Fibroblast of mammary gland (primary cell): ENCODE results near the gene PHAF1.

ENCODE experiments used
- DNase-seq: peaks from one replicate; pipeline ENCODE4 v3.0.0-alpha.2; 2010; ENCODE audit warnings: low read depth
- H3K4me3 ChIP-seq: 2 replicates; pipeline ENCODE4 v1.5.1; 2011; ENCODE audit warnings: low read depth, mild to moderate bottlenecking, low read length, moderate library complexity; ENCODE audit not compliant: control insufficient read depth
- TF ChIP-seq, protein P1 (sequence below): conservative IDR thresholded peaks from 2 replicates; pipeline ENCODE4 v1.5.1; 2011; ENCODE audit warnings: low read depth, low read length, inconsistent platforms; ENCODE audit not compliant: control insufficient read depth, insufficient read depth

PHAF1 gene

DNA sequence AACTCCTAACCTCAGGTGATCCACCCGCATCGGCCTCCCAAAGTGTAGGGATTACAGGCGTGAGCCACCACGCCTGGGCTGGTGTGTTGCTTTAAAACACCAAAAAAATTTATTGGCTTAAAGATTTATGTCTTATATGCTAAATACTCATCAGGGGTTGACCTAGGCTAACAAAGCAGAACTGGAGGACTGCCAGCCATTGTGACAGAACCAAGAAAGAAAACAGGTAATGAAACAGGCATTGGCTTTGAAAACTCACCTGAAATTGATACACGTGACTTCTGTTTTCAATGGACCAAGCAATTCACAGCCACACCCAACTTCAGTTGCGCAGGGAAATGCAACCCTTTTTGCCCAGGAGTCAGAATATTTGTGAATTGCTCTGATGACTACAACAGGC, 4.9 kb upstream of the PHAF1 start:
- TF ChIP-seq, protein P1, sequence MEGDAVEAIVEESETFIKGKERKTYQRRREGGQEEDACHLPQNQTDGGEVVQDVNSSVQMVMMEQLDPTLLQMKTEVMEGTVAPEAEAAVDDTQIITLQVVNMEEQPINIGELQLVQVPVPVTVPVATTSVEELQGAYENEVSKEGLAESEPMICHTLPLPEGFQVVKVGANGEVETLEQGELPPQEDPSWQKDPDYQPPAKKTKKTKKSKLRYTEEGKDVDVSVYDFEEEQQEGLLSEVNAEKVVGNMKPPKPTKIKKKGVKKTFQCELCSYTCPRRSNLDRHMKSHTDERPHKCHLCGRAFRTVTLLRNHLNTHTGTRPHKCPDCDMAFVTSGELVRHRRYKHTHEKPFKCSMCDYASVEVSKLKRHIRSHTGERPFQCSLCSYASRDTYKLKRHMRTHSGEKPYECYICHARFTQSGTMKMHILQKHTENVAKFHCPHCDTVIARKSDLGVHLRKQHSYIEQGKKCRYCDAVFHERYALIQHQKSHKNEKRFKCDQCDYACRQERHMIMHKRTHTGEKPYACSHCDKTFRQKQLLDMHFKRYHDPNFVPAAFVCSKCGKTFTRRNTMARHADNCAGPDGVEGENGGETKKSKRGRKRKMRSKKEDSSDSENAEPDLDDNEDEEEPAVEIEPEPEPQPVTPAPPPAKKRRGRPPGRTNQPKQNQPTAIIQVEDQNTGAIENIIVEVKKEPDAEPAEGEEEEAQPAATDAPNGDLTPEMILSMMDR, result no peak
- H3K4me3 ChIP-seq, result no peak overlapping the region
- no peak for DNase-seq

DNA sequence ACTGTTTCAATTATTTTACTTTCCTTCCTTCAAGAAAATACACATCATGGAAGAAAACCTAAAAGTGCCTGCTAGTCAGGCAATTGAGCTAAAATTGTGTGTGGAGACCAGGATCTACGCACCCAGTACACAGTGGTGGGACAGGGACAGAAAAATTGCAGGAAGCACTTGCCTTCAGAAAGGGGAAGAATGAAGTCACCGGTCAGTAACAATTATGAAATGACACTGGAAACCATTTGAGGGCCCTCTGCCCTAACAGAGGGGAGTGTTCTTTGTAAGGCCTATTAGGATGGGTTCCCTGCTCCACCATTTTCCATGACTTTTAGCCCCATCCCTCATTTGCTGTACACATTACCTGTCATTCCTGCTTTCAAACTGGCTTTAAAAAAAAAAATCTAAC, 4.5 kb upstream of the PHAF1 start:
- TF ChIP-seq, protein P1, result no peak
- DNase-seq, result no peak
- H3K4me3 ChIP-seq, result no peak overlapping the region

DNA sequence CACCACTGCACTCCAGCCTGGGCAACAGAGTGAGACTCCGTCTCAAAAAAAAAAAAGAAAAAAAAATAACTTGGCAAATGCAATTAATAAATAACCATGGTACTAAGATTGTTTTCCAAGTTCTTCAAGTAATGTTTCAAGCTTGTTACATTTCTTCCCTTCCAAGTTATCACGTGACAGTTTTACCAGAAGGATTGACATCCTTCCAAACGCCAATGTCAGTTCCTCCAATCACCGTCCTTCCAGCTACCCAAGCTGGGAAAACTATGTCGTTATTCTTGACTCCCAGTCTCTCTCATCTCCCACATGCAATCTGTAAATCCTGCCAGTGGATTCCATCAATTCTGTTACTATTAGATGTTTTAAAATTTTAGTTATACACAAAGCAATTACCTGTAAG, 3.9 kb upstream of the PHAF1 start:
- TF ChIP-seq, protein P1, result no peak

DNA sequence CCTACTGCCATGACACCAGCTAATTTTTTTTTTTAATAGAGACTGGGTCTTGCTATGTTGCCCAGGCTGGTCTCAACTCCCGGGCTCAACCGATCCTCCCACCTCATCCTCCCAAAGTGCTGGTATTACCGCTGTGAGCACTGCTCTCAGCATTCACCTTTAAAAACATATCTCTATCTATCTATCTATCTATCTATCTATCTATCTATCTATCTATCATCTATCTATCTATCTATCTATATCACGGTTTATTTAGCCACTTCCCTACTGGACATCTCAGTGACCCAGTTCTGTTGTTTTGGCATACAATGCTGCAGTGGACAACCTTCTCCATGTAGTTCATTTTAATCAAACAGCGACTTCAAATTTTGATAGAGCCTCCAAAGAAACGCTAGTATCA, 1.3 kb upstream of the PHAF1 start:
- TF ChIP-seq, protein P1, result no peak
- DNase-seq, result no peak

More for the DNA sequence above, 3.9 kb upstream of the PHAF1 start:
- no peak overlapping the region for H3K4me3 ChIP-seq
- DNase-seq, result no peak

DNA sequence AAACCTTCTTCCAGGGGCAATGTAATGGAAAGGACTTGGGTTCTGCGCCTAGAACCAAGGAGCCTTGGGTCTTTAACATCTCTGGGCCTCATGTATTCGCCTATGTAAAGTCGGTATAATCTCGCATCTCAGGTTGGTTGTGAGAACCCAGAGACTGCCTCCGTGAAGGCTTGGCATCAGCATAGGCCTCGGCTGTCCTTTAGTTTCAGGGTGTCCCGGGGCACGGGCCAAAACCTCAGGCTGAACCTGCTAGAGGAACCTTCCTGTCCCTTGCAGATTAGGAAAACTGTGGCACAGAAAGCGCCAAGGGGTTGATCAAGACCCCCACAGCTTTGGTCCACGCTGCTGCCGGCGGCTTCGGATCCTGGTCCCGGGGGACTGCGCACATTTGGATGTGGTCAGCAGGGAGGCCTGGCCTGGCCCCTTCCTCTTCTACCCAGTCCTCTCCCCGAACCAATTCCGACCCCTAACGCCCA, 772 bp upstream of the PHAF1 start:
- TF ChIP-seq, protein P1, result no peak
- no peak for DNase-seq

More for the DNA sequence above, 1.3 kb upstream of the PHAF1 start:
- no peak overlapping the region for H3K4me3 ChIP-seq

DNA sequence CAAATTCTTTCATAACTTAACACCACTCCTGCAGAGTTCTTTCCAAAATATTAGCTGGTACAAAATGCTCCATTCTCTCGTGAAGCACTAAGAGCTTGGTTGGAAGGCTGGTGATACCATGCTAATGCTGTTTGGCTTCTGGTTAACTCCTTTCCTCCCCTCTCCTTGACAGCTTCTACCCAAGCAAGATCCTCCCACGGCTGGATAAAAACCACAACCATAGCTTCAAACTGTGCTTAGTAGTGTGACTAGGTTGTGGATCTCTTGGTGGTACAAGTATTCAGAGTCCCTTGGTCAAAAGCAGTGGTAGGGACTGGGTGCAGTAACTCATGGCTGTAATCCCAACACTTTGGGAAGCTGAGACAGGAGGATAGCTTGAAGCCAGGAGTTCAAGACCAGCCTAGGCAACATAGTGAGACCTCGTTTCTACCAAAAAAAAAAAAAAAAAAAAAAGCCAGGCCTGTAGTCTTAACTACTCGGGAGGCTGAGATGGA, 2.3 kb downstream of the PHAF1 start:
- H3K4me3 ChIP-seq, result no peak overlapping the region
- TF ChIP-seq, protein P1, result no peak
- no peak for DNase-seq

More for the DNA sequence above, 772 bp upstream of the PHAF1 start:
- peak overlapping the region; percentile 90 for H3K4me3 ChIP-seq
